MM.1S (cell line): ENCODE data around the gene SCIMP.

Experiments used
- DNase-seq: peaks from one replicate; pipeline ENCODE4 v3.0.0-alpha.2; 2015
- H2AFZ ChIP-seq: fragments of 300-600 bp; sonication (generic); 2 replicates; pipeline ENCODE4 v1.6.0; 2016; ENCODE audit warnings: antibody characterized with exemption, low read length
- H3F3A ChIP-seq: fragments of 300-600 bp; sonication (generic); 2 replicates; pipeline ENCODE4 v1.6.1; 2016; ENCODE audit warnings: mild to moderate bottlenecking, antibody characterized with exemption, low read length, moderate library complexity, mixed read lengths; ENCODE audit not compliant: insufficient read depth
- H3K27ac ChIP-seq: fragments of 300-600 bp; sonication (generic); 2 replicates; pipeline ENCODE4 v1.5.1; 2016; ENCODE audit warnings: mild to moderate bottlenecking, low read length
- H3K27me3 ChIP-seq: fragments of 300-600 bp; sonication (generic); replicated peaks from 2 replicates; pipeline ENCODE4 v1.6.0; 2016; ENCODE audit warnings: low read length; ENCODE audit not compliant: insufficient read depth
- H3K36me3 ChIP-seq: fragments of 300-600 bp; sonication (generic); replicated peaks from 2 replicates; pipeline ENCODE4 v1.6.1; 2016; ENCODE audit warnings: mild to moderate bottlenecking, low read length, mixed read lengths; ENCODE audit not compliant: insufficient read depth
- H3K4me1 ChIP-seq: fragments of 300-600 bp; sonication (generic); 2 replicates; pipeline ENCODE4 v1.6.1; 2016; ENCODE audit warnings: low read length, mixed read lengths
- H3K4me2 ChIP-seq: fragments of 300-600 bp; sonication (generic); 2 replicates; pipeline ENCODE4 v1.6.0; 2016; ENCODE audit warnings: low read depth, low read length
- H3K4me3 ChIP-seq: fragments of 300-600 bp; sonication (generic); 2 replicates; pipeline ENCODE4 v1.5.1; 2016; ENCODE audit warnings: low read length, mixed read lengths
- H3K79me2 ChIP-seq: fragments of 300-600 bp; sonication (generic); 2 replicates; pipeline ENCODE4 v1.6.1; 2016; ENCODE audit warnings: mixed run types, low read length, mixed read lengths
- H3K9ac ChIP-seq: fragments of 300-600 bp; sonication (generic); 2 replicates; pipeline ENCODE4 v1.6.1; 2016; ENCODE audit warnings: low read length, mixed read lengths
- H3K9me2 ChIP-seq: fragments of 300-600 bp; sonication (generic); replicated peaks from 2 replicates; pipeline ENCODE4 v1.6.1; 2016; ENCODE audit warnings: mild to moderate bottlenecking, low read length, mixed read lengths; ENCODE audit not compliant: insufficient read depth
- H3K9me3 ChIP-seq: fragments of 300-600 bp; sonication (generic); replicated peaks from 2 replicates; pipeline ENCODE4 v1.6.1; 2016; ENCODE audit warnings: mild to moderate bottlenecking, low read length, mixed read lengths; ENCODE audit not compliant: insufficient read depth
- H4K20me1 ChIP-seq: fragments of 300-600 bp; sonication (generic); 2 replicates; pipeline ENCODE4 v1.6.1; 2016; ENCODE audit warnings: mild to moderate bottlenecking, low read length, moderate library complexity, mixed read lengths; ENCODE audit not compliant: insufficient read depth
- EZH2 ChIP-seq: fragments of 300-600 bp; sonication (generic); optimal IDR thresholded peaks from 2 replicates; pipeline ENCODE3; 2017; ENCODE audit warnings: low read depth, mild to moderate bottlenecking, antibody characterized with exemption, low read length, mixed read lengths
- EZH2phosphoT487 ChIP-seq: fragments of 300-600 bp; sonication (generic); IDR thresholded peaks from 2 replicates; pipeline ENCODE4 v1.6.1; 2018; ENCODE audit warnings: antibody characterized with exemption, low read length
- TF ChIP-seq, protein P1 (sequence below): fragments of 300-600 bp; sonication (generic); IDR thresholded peaks from 2 replicates; pipeline ENCODE4 v1.5.1; 2016; ENCODE audit warnings: antibody characterized with exemption, low read length, mixed read lengths

SCIMP gene

DNA sequence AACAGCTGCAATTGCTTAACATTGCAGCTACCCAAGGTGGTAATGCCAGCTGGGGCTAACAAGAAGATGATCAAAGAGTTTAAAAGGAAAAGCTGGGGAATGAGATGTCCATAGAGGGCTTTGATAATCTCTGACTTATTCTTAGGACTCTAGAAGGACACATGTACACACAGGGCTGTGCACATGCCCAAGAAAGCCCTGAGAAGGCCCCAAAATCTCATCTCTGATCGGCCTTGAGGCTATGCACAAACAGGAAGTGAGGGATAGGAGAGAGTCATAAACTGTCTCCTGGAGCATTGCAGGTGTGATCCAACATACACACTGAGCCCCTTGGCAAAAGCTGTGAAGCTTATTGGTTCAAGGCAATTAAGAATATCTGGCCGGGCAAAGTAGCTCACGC is 30.2 kb upstream of the SCIMP start:
- Histone ChIP-seq H3K27me3 (no peaks in the 10 kb centered on the region), H4K20me1 (no peaks in the 10 kb centered on the region), H2AFZ (no peak overlapping the region), H3K9ac (no peak overlapping the region), H3K36me3 (no peaks in the 10 kb centered on the region), H3K4me2 (no peak overlapping the region), H3K79me2 (no peaks in the 10 kb centered on the region), H3K9me3 (no peaks in the 10 kb centered on the region), H3K27ac (no peak overlapping the region), H3K4me1 (no peaks in the 10 kb centered on the region), H3K4me3 (no peak overlapping the region), H3K9me2 (no peaks in the 10 kb centered on the region), H3F3A (no peaks in the 10 kb centered on the region)
- DNase-seq = no peak
- TF ChIP-seq EZH2 (no peak), EZH2phosphoT487 (no peak)
- TF ChIP-seq, protein P1, sequence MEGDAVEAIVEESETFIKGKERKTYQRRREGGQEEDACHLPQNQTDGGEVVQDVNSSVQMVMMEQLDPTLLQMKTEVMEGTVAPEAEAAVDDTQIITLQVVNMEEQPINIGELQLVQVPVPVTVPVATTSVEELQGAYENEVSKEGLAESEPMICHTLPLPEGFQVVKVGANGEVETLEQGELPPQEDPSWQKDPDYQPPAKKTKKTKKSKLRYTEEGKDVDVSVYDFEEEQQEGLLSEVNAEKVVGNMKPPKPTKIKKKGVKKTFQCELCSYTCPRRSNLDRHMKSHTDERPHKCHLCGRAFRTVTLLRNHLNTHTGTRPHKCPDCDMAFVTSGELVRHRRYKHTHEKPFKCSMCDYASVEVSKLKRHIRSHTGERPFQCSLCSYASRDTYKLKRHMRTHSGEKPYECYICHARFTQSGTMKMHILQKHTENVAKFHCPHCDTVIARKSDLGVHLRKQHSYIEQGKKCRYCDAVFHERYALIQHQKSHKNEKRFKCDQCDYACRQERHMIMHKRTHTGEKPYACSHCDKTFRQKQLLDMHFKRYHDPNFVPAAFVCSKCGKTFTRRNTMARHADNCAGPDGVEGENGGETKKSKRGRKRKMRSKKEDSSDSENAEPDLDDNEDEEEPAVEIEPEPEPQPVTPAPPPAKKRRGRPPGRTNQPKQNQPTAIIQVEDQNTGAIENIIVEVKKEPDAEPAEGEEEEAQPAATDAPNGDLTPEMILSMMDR = no peak

GRCh38 chr17:5263441-5263840 is 28.8 kb upstream of the SCIMP start:
- TF ChIP-seq EZH2 (no peak), EZH2phosphoT487 (no peak)
- TF ChIP-seq, protein P1 = no peak
- H3K4me1 ChIP-seq = no peaks in the 10 kb centered on the region
- H4K20me1 ChIP-seq = no peaks in the 10 kb centered on the region
- H3K79me2 ChIP-seq = no peaks in the 10 kb centered on the region
- H3K9me3 ChIP-seq = no peaks in the 10 kb centered on the region
- no peaks in the 10 kb centered on the region for H3K9me2 ChIP-seq
- H3K27me3 ChIP-seq = no peaks in the 10 kb centered on the region
- no peak overlapping the region for H3K4me2 ChIP-seq
- DNase-seq = no peak
- no peaks in the 10 kb centered on the region for H3F3A ChIP-seq
- H3K27ac ChIP-seq = no peak overlapping the region
- no peaks in the 10 kb centered on the region for H3K36me3 ChIP-seq
- no peak overlapping the region for H2AFZ ChIP-seq
- H3K4me3 ChIP-seq = no peak overlapping the region
- H3K9ac ChIP-seq = no peak overlapping the region

DNA sequence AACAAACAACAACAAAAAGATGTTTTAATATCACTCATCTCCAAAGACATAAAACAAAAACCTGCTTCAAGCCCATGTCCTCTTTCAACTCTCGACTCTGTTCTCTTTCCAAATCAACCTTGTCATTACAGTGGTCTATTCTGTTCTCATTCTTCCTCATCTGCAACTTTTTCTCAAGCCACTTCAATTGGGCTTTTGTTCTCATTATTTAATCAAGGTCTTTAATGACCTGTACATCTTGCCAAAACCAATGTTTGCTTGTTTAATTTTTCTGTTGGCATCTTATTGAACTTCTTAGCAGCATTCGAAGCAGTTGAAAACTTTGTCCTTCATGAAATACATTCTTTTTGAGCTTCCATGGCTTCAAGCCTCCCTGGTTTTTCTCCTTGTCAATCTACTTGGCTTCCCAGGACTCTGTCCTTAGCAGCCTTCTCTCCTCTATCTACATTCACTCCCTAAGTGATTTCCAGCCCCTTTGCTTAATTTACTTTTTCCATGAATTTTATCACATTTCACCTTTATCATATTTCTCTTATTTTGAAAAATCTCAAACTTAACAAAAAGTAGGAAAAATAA is 27.8 kb upstream of the SCIMP start:
- Histone ChIP-seq H3K9ac (no peak overlapping the region), H3K4me1 (no peaks in the 10 kb centered on the region), H3K27ac (no peak overlapping the region), H3F3A (no peaks in the 10 kb centered on the region), H3K27me3 (no peaks in the 10 kb centered on the region), H4K20me1 (no peaks in the 10 kb centered on the region), H3K36me3 (no peaks in the 10 kb centered on the region), H3K9me2 (no peaks in the 10 kb centered on the region), H3K4me3 (no peak overlapping the region), H3K9me3 (no peaks in the 10 kb centered on the region), H3K79me2 (no peaks in the 10 kb centered on the region), H2AFZ (no peak overlapping the region), H3K4me2 (no peak overlapping the region)
- TF ChIP-seq, protein P1 = no peak
- TF ChIP-seq EZH2 = no peak
- no peak for TF ChIP-seq EZH2phosphoT487
- no peak for DNase-seq
